RKO (cell line): ENCODE data around the gene IFITM10.

Experiments used
- DNase-seq: peaks from one replicate; pipeline ENCODE4 v3.0.0-alpha.2; 2016; ENCODE audit warnings: low spot score

Gene IFITM10

DNA sequence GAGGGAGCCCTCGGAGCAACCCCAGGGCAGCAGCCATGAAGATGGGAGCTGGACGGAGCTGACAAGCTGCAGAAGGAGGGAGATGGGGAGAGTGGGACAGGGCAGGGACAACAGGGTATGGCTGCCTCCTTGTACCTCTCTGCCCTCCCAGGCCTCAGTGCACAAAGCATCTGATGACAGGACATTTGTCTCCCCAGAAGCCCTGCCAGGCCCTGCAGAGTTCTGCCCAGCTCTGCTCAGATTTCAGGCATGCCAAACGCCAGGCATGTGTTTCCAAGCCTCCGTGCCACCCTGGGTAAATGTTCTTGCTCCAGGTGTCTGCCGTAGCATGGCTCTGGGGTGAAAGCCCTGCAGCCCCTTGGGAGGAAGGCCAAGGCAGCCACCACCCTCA lies 1.1 kb upstream of the IFITM10 start:
- DNase-seq = no peak

DNA sequence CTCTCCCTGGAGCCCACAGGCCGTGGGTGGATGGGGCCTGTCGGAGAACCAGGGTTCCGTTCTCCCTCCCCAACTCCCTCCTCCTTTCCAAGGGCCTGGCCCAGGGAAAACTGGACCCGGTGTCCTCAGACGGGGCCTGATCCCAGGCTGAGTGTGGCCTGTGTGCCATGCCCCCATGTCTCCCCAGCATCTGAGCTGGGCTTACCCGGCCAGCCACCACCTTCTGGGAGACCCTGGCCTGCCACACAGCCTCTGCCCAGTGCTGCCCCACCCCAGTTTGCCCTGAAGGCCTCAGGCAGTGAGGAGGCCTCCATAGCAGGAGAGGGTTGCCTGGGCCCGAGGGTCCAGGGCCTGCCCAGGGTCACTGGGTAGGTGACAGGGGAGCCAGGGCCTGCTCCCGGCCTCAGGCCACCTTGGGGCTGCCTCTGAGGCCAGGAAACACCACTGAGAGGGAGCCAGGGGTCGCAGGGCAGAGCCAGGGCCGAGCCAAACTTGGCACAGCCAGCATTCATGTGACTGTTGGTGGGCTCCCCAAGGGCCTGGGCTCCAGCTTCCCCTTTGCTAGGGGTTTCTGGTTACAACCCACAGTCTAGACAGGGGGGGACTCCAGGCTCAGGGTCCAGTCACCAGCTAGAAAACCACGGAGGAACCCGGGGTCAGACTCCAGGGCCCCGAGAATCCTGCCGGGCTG lies 590 bp upstream of the IFITM10 start:
- no peak for DNase-seq

DNA sequence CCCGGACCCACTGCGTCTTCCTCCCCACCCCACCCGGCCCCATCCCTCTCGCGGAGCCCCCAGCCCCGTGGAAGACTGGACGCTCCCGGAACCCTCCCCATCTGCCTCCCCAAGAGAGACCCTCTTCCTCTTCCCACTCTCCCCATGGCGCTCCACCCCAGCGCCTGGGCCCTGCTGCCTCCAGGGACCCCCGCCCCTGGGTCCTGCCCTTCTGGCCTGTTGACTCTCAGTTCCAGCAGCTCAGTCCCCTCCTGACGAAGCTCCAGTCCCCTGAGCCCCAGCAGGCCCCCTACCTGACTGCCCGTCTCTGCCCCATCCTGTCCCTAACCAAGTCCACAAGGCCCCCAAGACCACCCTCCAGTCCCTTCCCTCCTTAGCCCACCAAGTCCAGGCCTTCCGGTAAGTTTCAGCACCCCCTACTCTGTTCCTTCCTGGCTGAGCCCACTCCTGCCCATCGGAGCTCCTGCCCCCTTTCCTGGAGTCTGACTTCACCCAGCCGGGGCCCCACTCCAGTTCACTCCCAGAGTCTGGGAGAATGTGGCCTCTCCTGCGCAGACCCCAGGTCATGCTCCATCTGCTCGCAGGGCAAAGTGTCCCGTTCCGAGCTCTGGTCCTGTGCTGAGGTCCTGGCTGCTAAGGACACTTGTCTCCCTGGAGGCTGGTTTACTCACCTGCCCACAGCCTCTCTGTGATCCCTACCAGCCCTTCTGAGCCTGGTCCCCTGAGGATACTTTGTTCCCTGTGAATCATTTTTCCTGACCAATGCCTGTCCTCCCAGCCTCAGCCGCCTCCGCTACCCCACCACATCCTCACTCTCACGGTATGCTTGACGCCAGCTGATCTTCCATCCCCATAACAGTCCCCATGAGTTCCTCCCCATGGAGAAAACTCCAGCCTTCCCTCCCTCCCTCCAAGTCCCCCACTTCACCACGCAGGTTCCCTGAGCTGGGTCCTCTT lies 722 bp downstream of the IFITM10 start:
- no peak for DNase-seq

DNA sequence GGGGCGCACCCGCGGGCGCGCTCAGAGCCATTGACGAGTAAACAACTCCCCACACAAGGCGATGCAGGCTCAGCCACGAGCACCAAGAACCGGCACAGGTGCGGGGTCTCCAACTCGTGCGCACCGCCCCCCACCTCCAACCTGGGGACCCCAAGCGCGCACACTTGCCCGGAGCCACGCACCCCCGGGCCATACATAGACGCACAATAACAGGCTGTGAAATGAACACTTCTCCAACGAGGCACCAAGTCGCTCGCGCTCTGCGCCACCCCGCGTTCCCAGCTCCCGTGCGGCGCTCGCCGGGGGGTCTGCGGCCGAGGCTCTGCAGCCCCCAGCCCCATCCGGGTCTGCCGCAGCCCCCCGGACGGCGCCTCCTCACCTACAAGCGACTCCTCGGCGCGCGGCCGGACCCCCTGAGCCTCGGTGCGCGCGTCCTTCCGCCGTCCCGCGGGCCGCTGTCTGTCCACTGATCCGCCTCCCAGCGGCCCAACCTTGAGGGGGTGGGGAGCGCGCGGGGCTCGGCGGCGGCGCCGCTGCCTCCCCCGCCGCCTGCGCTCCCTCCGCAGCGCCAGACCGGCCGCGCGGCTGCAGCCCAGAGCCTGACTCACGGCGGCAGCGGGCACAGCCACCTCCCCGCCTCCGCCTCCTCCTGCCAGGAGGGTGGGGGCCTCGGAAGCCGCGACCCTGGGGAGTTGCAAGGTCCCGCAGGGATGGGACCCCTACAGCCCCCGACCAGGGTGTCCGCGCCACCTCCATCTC lies 1.6 kb downstream of the IFITM10 start:
- DNase-seq = no peak

DNA sequence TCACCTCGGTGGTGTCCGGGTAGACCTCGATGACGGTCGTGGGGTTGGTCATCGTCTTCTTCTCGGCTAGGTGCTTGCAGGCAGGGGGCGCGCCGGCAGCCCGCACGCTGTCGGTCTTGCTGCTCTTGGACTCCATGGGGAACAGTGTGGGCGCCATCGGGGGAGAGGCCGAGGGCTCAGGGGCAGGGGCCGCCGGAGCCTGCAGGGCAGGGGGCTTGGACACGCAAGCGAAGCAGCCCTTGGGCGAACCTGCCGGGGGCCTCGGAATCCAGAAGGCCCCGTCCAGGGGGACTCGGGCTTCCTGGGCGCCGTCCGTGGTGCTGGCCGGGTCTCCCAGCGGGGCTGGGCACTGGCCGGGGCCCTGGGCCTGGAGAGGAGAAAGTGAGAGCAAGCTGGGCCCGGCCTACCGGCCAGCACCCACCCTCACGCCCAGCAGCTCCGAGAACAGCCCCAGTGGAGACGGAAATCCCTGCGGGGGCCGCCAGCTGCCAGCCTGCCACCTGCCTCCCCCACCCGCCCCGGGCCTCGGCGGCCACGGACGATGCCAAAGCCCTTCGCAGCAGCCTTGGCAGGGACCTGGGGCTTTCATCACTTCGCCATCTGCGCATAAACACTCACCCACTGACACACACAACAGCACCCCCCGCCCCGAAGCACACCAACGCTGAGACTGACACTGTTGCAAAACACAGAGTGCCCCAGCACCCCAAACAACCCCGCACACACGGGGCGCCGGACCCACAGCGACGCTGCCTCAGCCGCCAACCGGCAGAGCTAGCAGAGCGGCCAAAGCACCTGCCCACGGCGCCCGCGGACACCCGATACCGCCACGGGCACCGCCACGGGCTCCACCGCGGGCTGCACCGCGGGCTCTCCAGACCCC lies 2.4 kb downstream of the IFITM10 start:
- no peak for DNase-seq

DNA sequence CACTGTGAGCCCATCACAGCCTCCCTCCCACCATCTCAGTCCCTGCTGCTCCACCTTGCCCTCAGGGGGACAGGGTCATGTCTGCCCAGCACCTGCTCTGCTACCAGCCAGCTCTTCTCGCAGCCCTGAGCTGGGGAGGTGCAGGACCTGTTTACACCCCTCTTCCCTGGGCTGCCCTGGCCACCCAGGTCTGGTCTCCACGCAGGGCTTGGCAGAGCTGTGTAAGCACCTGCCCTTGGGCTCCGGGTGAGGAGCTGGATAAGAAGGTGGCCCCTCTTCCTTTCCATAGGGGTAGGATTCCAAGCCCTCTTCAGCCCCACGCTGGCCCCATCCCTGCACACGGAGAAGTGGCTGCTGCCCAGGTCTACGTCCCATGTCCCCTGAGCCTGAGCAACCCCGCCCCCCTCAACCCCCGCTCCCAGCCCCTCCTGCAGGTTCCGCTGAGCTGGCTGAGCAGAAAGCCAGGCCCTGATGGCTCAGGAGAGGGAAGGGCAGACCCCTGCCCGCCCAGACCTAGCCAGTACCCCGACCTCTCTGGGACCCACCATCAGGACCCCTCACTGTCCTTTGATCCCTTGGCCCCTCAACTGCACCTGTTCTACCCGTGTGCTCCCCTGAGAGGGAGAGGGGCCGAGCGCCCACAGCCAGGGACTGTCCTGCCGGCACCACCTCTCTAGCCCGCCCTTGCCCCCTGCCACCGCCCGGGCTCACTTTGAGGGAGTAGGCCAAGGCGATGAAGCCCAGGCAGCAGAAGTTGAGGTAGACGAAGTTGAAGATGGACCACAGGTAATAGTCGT lies 3.2 kb downstream of the IFITM10 start:
- DNase-seq = no peak

DNA sequence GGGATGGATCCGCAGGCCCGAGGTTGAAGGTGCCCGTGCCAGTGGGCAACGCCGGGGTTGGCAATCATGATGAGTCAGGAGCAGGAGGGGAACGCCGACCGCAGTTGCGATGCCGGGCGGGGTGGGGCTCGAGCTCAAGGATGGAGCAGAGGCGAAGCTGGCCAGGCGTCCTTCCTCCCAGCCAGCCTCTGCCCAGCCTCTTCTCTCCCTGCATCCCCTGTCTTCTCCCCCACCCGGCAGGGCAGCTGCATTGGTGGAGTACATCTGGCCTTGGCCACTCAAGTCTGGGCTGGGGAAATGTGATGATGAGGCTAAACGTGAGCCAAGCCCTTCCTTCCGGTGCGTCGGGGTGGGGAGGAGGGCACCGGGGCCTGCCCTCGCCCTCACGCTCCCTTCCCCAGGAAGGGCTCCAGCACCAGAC lies 3.9 kb downstream of the IFITM10 start:
- no peak for DNase-seq

DNA sequence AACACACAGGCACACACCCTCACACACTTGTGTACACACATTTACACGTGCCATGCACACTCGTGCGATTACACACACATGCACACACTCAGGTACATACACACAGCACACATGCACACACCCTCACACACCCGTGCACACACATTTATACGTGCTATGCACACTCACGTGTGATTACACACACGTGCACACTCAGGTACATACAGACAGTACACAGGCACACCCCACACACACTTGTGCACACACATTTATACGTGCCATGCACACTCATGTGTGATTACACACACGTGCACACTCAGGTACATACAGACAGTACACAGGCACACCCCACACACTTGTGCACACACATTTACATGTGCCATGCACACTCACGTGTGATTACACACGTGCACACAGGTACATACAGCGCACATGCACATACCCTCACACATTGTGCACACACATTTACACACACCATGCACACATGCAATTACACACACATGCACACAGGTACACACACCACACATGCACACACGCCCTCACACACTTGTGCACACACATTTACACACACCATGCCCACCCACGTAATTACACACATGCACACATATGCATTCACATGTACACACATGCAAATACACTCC lies 4.6 kb downstream of the IFITM10 start:
- no peak for DNase-seq

DNA sequence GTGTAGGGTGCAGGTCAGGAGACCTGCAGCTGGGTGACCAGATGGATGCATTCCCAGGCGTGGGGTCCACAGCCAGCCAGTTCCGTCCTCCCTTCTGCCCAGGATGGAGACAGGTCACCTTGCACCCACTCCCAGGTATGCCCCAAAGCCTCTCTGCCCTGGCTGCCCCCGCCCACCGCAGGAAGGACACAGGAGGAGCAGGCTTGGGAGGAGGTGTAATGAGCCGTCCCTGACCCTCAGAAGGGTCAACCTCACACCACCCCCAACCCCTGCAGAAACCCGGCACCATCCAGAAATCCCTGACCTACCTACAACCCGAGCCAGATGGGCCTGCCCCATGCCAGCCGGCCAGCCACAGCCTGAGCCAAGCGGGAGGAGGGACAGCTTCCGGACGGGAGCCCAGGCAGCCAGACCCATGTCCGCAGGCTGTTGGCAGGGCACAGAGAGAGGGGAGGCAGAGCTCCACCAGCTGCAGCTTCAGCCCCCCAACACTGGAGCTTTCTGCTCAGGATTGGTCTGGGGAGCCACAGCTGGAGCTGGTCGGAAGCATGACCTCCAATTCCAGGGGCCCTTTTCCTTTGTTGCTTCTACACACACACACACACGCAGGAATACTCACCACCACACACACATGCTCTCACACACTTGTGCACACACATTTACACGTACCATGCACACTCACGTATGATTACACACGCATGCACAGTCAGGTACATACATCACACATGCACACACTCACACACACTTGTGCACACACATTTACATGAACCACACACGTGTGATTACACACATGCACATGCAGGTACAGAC lies 5.3 kb downstream of the IFITM10 start:
- DNase-seq = no peak

DNA sequence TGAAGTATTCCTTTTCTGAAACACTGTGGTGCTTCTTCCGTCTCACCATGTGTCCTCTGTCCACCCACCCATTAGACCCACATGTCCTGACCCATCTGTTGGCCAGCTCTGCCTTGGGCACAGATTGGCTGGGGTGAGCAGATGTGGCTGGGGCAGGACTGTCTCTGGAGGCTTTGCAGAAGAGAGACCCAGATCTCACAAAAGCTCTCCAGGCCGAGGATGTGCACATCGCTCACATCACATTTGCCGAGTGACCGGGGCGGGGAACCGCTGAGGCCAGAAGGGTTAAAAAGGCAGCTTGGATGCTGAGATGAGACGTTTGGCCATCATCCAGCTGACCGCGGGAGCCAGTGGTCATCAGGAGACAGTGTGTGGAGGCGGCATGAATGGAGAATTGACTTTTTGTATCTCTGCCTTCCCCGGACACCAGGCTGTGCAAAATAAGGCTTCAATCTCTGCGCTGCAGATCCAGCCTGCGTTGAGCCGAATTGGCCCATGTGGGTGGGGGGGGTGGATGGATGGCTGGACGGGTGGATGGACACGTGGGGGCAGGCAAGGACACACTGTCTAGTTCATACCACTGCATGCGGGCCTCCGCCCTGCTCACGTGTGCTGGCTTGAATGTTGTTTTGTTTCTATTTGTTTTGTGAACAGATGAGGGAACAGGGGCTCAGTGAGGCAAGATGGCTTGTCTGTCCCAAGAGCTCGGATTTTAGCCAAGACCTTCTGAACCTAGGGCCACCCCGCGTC lies 6.1 kb downstream of the IFITM10 start:
- no peak for DNase-seq

DNA sequence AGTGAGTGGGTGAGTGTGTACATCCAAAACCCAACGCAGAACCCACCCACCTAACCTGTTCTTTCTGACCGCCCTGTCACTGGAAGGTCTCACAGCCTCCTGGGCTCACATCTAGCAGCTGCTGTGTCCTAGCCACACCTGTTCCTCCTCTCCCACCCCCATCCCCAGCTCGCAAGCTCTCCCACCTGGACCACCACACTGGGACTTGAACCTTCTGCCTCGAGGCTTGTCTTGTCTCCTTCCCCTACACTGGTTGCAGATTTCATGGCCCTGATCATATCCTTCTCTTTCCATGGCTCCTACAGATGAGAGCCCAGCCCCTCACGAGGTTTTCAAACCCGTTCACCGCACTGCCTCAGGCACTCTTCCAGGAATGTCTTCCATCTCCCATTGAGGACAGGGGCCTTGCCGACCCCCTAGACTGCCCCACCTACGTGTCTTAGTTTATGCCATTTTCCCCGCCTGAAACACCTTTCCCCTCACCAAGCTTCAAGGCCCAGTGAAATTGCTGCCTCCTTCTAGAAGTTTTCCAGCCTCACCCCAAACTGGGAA lies 6.7 kb downstream of the IFITM10 start:
- DNase-seq = no peak

DNA sequence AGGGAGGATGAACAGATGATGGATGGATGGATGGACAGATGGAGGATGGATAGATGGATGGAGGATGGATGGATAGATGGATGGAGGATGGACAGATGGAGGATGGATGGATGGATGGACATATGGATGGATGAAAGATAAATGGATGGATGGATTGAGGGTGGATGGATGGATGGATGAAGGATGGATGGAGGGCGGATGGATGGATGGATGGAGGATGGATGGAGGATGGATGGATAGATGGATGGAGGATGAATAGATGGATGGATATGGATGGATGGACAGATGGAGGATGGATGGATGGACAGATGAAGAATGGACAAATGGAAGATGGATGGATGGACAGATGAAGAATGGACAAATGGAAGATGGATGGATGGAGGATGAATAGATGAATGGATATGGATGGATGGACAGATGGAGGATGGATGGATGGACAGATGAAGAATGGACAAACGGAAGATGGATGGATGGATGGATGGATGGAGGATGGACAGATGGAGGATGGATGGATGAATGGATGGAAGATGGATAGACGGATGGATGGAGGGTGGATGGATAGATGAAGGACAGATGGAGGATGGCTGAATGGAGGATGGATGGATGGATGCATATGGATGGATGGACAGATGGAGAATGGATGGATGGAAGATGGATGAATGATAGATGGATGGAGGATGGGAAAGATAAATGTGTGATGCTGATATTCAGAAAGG lies 7.4 kb downstream of the IFITM10 start:
- DNase-seq = no peak

DNA sequence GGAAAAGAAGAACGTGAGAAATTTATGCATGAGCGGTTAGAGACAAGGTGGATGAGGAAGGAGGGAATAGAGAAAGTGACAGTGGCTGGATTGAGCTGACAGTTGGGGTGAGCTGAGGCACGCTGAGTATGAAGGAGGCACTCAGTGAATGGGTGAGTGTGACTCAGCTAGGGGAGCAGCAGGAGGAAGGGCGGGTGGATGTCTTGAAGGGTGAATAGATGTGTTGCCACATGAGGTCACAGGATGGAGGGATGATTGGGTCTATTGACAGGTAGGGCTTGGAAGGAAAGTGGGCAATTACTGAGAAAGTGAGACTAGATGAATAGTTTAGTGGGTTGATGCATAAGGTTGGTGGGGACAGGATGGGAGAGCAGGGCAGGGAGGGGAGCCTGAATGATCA lies 8.0 kb downstream of the IFITM10 start:
- no peak for DNase-seq

DNA sequence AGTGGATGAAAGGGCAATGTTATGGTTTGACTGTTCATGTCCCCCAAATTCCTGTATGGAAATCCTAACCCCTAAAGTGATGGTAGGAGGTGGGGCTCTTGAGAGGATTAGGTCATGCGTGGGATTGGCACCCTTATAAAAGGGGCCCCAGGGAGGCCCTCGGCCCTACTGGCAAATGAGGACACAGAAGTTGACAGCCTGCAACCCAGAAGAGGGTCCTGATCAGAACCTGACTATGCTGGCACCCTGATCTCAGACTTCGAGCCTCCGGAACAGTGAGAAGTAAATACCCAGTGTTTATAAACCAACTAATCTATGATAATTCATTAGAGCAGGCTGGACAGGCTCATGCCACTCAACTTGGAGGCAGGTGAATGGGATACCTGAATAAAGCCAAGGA lies 8.7 kb downstream of the IFITM10 start:
- no peak for DNase-seq

DNA sequence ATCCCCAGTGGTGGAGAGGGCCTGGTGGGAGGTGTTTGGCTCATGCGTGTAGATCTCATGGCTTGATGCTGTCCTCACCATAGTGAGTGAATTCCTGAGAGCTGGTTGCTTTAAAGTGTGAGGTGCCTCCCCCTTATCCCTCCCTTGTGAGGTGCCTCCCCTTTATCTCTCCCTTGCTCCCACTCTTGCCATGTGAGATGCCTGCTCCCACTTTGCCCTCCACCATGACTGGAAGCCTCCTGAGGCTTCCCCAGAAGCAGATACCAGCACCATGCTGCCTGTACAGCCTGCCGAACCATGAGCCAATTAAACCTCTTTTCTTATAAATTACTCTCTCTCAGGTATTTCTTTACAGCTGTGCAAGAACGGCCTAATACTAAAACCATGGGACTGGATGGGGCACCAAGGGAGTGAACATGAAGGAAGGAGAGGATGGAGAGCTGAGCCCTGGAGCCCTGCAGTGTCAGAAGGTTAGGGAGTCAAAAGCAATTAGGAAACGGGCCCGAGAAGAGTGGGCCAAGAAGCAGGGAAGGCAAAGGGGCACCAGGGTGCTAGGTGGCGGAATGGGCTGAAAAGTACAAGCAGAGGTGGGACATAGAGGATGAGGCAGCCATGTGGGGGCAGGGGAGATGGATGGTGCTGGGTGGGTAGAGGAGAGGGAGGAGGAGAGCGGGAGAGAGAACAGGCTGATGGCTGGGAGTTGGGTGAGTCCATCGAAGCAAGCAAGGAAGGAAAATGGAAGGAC lies 9.4 kb downstream of the IFITM10 start:
- DNase-seq = no peak

DNA sequence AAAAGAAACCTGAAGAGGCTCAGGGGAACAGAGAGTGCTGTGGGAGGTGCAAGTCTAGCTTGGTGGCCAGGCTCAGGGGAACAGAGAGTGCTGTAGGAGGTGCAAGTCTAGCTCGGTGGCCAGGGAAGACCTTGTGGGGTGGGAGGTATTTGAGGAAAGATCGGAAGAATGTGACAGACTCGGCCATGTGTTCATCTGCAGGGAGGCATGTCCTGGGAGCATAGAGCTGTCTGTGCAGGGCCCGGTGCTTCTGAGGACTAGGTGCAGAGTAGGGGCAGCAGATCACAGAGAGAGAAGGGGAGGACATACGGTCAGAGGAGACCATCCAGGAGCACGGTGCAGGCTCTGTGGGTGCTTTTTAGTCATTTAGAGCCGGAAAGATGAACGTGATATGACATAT lies 10.8 kb downstream of the IFITM10 start:
- no peak for DNase-seq

DNA sequence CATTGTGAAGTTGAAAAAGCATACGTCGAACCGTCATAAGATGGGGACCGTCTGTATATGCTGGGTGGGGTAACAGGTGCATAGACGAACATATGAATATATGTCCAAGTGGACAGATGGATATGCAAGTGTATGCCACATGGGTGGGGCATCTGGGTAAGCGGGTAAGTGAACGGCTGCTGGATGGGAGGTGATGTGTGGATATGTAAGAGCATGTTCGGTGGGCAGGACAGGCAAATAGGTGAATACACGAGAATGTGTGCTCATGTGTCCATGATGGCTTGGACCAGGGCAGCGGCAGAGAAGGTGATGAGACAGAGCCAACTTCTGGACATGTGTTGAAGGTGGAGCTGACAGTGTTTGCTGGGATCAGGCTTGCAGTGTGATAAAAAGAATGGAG lies 12.0 kb downstream of the IFITM10 start:
- DNase-seq = no peak
